Measurements from ENCODE around the gene GNAL.

GRCh38 chr18:11798271-11798670 is 109.2 kb downstream of the GNAL start:
- TF ChIP-seq CTCF (tag by site-specific recombination; IDR thresholded peaks at IDR 0.05) = no peak
- no peak for TF ChIP-seq ZSCAN18 (tag by site-specific recombination; IDR thresholded peaks at IDR 0.05)
- TF ChIP-seq ZNF830 (tag by site-specific recombination; IDR thresholded peaks at IDR 0.05; ENCODE audit: low read depth) = no peak
- TF ChIP-seq REST (tag by site-specific recombination; IDR thresholded peaks at IDR 0.05) = no peak

Measured in HEK293 (cell line).